IMR-90 (cell line): Measurements from ENCODE around the gene RFT1. TPM values are rescaled to one million over a fixed set of nuclear protein-coding genes. Genes with fewer than 3 reads are reported as not detected.

Experiments used
- ATAC-seq: fragments of 200-7000 bp; cut with Tn5 transposase; 2 replicates; pipeline ENCODE4 v1.9.1; 2020; ENCODE audit warnings: low read depth, mild to moderate bottlenecking, moderate library complexity
- BruUV-seq: library from RNA; stranded (reverse); fragments of 400-500 nt; replicated peaks from 2 replicates; lab custom pipeline; 2021; lab: Mats Ljungman, UMichigan
- CTCF ChIA-PET: fragments of 300-600 bp; formaldehyde crosslinking; extraction: SDS; loops from one replicate; lab custom pipeline; 2021; ENCODE audit warnings: antibody characterized with exemption; lab: Yijun Ruan, JAX
- POLR2A ChIA-PET: fragments of 300-600 bp; sonication (Branson Sonifier 250); formaldehyde crosslinking; loops from one replicate; lab custom pipeline; 2022; ENCODE audit warnings: antibody characterized with exemption; ENCODE audit not compliant: unreplicated experiment; lab: Charles Lee
- DNase-seq: peaks from one replicate; pipeline ENCODE4 v3.0.0; 2013
- H2AFZ ChIP-seq: replicated peaks from 2 replicates; pipeline ENCODE3; 2013; ENCODE audit warnings: low read length, mild to moderate bottlenecking; ENCODE audit not compliant: poor library complexity
- H2AK5ac ChIP-seq: 2 replicates; pipeline ENCODE4 v1.6.1; 2013; ENCODE audit warnings: low read depth, low read length, inconsistent platforms
- H2AK9ac ChIP-seq: replicated peaks from 2 replicates; pipeline ENCODE3; 2013; ENCODE audit warnings: mild to moderate bottlenecking, low read depth, low read length, moderate library complexity; ENCODE audit not compliant: poor library complexity
- H2BK120ac ChIP-seq: 2 replicates; pipeline ENCODE4 v1.6.1; 2013; ENCODE audit warnings: low read depth, low read length, inconsistent platforms
- H2BK15ac ChIP-seq: 3 replicates; pipeline ENCODE4 v1.6.1; 2013; ENCODE audit warnings: low read depth, low read length, inconsistent platforms
- H2BK20ac ChIP-seq: 2 replicates; pipeline ENCODE4 v1.6.1; 2013; ENCODE audit warnings: low read depth, mild to moderate bottlenecking, inconsistent platforms, low read length, moderate library complexity
- H2BK5ac ChIP-seq: 2 replicates; pipeline ENCODE4 v1.6.1; 2013; ENCODE audit warnings: mild to moderate bottlenecking, low read depth, low read length, inconsistent platforms; ENCODE audit not compliant: poor library complexity, severe bottlenecking
- H3K14ac ChIP-seq: replicated peaks from 2 replicates; pipeline ENCODE4 v1.6.1; 2013; ENCODE audit warnings: low read depth, low read length, inconsistent platforms
- H3K18ac ChIP-seq: 2 replicates; pipeline ENCODE4 v1.6.1; 2013; ENCODE audit warnings: low read depth, low read length, control low read depth
- H3K23ac ChIP-seq: 2 replicates; pipeline ENCODE4 v1.6.1; 2013; ENCODE audit warnings: low read depth, low read length, inconsistent platforms
- H3K27ac ChIP-seq: 2 replicates; pipeline ENCODE4 v1.5.1; 2013; ENCODE audit warnings: mild to moderate bottlenecking, control low read depth, low read length; ENCODE audit not compliant: insufficient read depth
- H3K27me3 ChIP-seq: 2 replicates; pipeline ENCODE4 v1.6.1; 2013; ENCODE audit warnings: low read length; ENCODE audit not compliant: control insufficient read depth, insufficient read depth
- H3K36me3 ChIP-seq: 2 replicates; pipeline ENCODE4 v1.6.1; 2013; ENCODE audit warnings: low read length, mixed read lengths; ENCODE audit not compliant: control insufficient read depth, insufficient read depth
- H3K4ac ChIP-seq: 2 replicates; pipeline ENCODE4 v1.6.1; 2013; ENCODE audit warnings: low read depth, low read length, inconsistent platforms
- H3K4me1 ChIP-seq: 2 replicates; pipeline ENCODE4 v1.6.1; 2013; ENCODE audit warnings: low read length, mixed read lengths; ENCODE audit not compliant: control insufficient read depth, insufficient read depth
- H3K4me2 ChIP-seq: 2 replicates; pipeline ENCODE4 v1.6.1; 2013; ENCODE audit warnings: low read depth, mild to moderate bottlenecking, control low read depth, low read length, moderate library complexity
- H3K4me3 ChIP-seq: 2 replicates; pipeline ENCODE4 v1.5.1; 2013; ENCODE audit warnings: low read depth, mild to moderate bottlenecking, control low read depth, low read length, moderate library complexity; ENCODE audit not compliant: insufficient read depth
- H3K56ac ChIP-seq: 2 replicates; pipeline ENCODE4 v1.6.1; 2013; ENCODE audit warnings: low read length, inconsistent platforms; ENCODE audit not compliant: insufficient read depth; ENCODE audit errors: extremely low read depth
- H3K79me1 ChIP-seq, 2 experiments: 2 replicates each; pipeline ENCODE4 v1.6.1; 2013; ENCODE audit warnings: low read length in 2 of 2, inconsistent platforms in 1 of 2, low read depth in 1 of 2
- H3K9ac ChIP-seq: 2 replicates; pipeline ENCODE4 v1.6.1; 2013; ENCODE audit warnings: low read depth, low read length, control low read depth
- H3K9me1 ChIP-seq: 2 replicates; pipeline ENCODE4 v1.6.1; 2013; ENCODE audit warnings: low read length, inconsistent platforms; ENCODE audit not compliant: insufficient read depth
- H3K9me3 ChIP-seq: 2 replicates; pipeline ENCODE4 v1.6.1; 2013; ENCODE audit warnings: low read length; ENCODE audit not compliant: control insufficient read depth, insufficient read depth
- H4K20me1 ChIP-seq: 2 replicates; pipeline ENCODE4 v1.6.1; 2013; ENCODE audit warnings: low read length, inconsistent platforms; ENCODE audit not compliant: insufficient read depth
- H4K5ac ChIP-seq: 2 replicates; pipeline ENCODE4 v1.6.1; 2013; ENCODE audit warnings: mild to moderate bottlenecking, low read depth, low read length, control low read depth
- H4K8ac ChIP-seq, 2 experiments: 2 replicates each; pipeline ENCODE4 v1.6.1; 2013; ENCODE audit warnings: low read depth in 2 of 2, low read length in 2 of 2, control low read depth in 1 of 2, inconsistent platforms in 1 of 2
- H4K91ac ChIP-seq: 2 replicates; pipeline ENCODE4 v1.6.1; 2013; ENCODE audit warnings: low read depth, low read length, inconsistent platforms; ENCODE audit not compliant: insufficient read depth
- BHLHE40 ChIP-seq: fragments of 150-350 bp; IDR thresholded peaks from 2 replicates; pipeline ENCODE4 v1.6.1; 2016; ENCODE audit warnings: mild to moderate bottlenecking, low read depth, low read length
- CEBPB ChIP-seq: IDR thresholded peaks from 2 replicates; pipeline ENCODE4 v1.6.1; 2012; ENCODE audit warnings: low read depth, low read length, improper control_type of control experiment
- CHD1 ChIP-seq: IDR thresholded peaks from 2 replicates; pipeline ENCODE4 v1.6.1; 2012; ENCODE audit warnings: low read depth, low read length, improper control_type of control experiment
- FOS ChIP-seq: fragments of 150-350 bp; IDR thresholded peaks from 2 replicates; pipeline ENCODE4 v1.6.1; 2016; ENCODE audit warnings: low read depth, low read length
- MAFK ChIP-seq: IDR thresholded peaks from 2 replicates; pipeline ENCODE4 v1.6.1; 2012; ENCODE audit warnings: low read depth, low read length, improper control_type of control experiment
- MAZ ChIP-seq: IDR thresholded peaks from 2 replicates; pipeline ENCODE4 v1.6.1; 2012; ENCODE audit warnings: low read depth, mild to moderate bottlenecking, low read length, improper control_type of control experiment, moderate library complexity, borderline replicate concordance
- MXI1 ChIP-seq: IDR thresholded peaks from 2 replicates; pipeline ENCODE4 v1.6.1; 2012; ENCODE audit warnings: low read depth, mild to moderate bottlenecking, low read length, moderate library complexity, borderline replicate concordance
- NFE2L2 ChIP-seq: fragments of 150-350 bp; IDR thresholded peaks from 2 replicates; pipeline ENCODE4 v1.6.1; 2016; ENCODE audit warnings: low read depth, mild to moderate bottlenecking, low read length
- RAD21 ChIP-seq: IDR thresholded peaks from 2 replicates; pipeline ENCODE4 v1.6.1; 2012; ENCODE audit warnings: low read length, improper control_type of control experiment
- RFX5 ChIP-seq: IDR thresholded peaks from 2 replicates; pipeline ENCODE4 v1.8.0; 2012; ENCODE audit warnings: low read depth, mild to moderate bottlenecking, low read length, moderate library complexity
- SMC3 ChIP-seq: fragments of 150-350 bp; IDR thresholded peaks from 2 replicates; pipeline ENCODE4 v1.6.1; 2016; ENCODE audit warnings: low read depth, mild to moderate bottlenecking, antibody characterized with exemption, low read length, moderate library complexity
- WGBS, 2 experiments: methylation state at CpG; one replicate each; pipeline versions ENCODE4 v1.1.5 to v1.1.7; 2013; ENCODE audit warnings: missing lambda C conversion rate in 2 of 2; ENCODE audit not compliant: insufficient read length in 1 of 2; ENCODE audit errors: extremely low coverage in 2 of 2; 5-methylcytosine and 5-hydroxymethylcytosine counted together
- dilution Hi-C: fragments of 300-500 bp; cut with HindIII; formaldehyde crosslinking; loops from one replicate; pipeline ENCODE4 v1.14.3; 2018; ENCODE audit warnings: low sequenced_read_pairs; ENCODE audit not compliant: unreplicated experiment
- in situ Hi-C: fragments of 300-500 bp; cut with MboI; formaldehyde crosslinking; loops from 3 replicates; pipeline ENCODE4 v1.14.3; 2019; ENCODE audit warnings: low sequenced_read_pairs, inconsistent platforms, mixed read lengths
- intact Hi-C: fragments of 100-400 bp; cut with micrococcal nuclease; formaldehyde crosslinking; loops from 2 replicates; pipeline ENCODE4 v1.10.0; 2022
- polyA plus RNA-seq, 3 experiments: library from polyadenylated mRNA; depleted of rRNA; stranded (reverse); fragments of >200 nt; gene quantifications; 2 replicates each; pipeline ENCODE4 v1.2.3, GENCODE V29; 2012; ENCODE audit warnings: low replicate concordance in 1 of 3
- total RNA-seq: library from RNA; depleted of rRNA; stranded (reverse); fragments of >200 nt; gene quantifications from 2 replicates; pipeline ENCODE4 v1.2.3, GENCODE V29; 2012
- TF ChIP-seq, protein P1 (sequence below): fragments of 150-350 bp; IDR thresholded peaks from 2 replicates; pipeline ENCODE4 v1.6.1; 2016; ENCODE audit warnings: low read depth, mild to moderate bottlenecking, low read length, moderate library complexity, borderline replicate concordance

Gene RFT1
- total and polyA plus RNA-seq, 2 of the 4 experiments (the other 2 are of a cell fraction): 14.5 to 23.5 TPM

DNA sequence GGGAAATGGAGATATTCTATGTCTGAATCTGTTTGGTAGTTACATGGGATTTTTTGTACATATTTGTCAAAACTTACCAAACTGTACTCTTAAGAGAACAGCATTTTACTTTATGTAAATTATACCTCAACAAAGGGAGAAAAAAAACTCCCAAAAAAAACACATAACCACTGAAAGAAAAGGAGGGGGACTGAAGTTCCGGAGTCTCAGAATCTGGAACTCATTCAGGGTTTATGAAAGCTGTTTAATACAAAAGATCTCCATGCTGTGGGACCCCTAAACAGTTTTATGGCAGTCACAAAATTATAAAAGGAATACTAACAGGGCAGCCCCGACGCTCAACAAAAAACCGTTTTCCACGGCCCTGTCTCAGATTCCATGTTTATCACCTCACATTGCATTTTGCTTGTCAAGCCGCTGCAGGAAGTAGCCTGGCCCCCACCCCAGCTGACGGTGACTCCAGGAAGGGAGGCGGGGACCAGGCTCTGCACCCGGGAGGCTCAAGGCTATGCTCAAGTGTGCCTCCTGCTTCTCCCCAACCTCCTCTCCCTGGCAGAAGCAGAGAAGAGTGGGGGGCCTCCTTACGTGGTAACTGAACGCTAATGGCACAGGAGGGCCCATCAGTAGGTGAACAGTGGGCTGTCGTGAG, 29.3 kb downstream of the RFT1 start:
- Histone ChIP-seq H2AK9ac (no peak overlapping the region), H3K9me1 (no peaks in the 10 kb centered on the region), H3K23ac (no peak overlapping the region), H3K79me1 (no peaks in the 10 kb centered on the region), H2AFZ (no peak overlapping the region), H2BK15ac (no peak overlapping the region), H3K9ac (no peak overlapping the region), H3K4me3 (no peak overlapping the region), H4K5ac (no peak overlapping the region), H3K14ac (no peak overlapping the region), H3K56ac (no peak overlapping the region), H2AK5ac (no peak overlapping the region), H2BK120ac (no peak overlapping the region), H3K36me3 (peaks cover 35% of the 10 kb centered on the region), H2BK20ac (no peak overlapping the region), H3K18ac (no peak overlapping the region), H3K4me2 (no peak overlapping the region), H3K4ac (no peak overlapping the region), H3K9me3 (no peaks in the 10 kb centered on the region), H3K4me1 (no peaks in the 10 kb centered on the region), H4K8ac (no peak overlapping the region), H3K27ac (no peak overlapping the region), H3K27me3 (no peaks in the 10 kb centered on the region), H2BK5ac (no peak overlapping the region), H4K91ac (no peak overlapping the region), H4K20me1 (no peaks in the 10 kb centered on the region)
- in situ Hi-C loops (loop anchor here (25.0 kb wide), 1 partner anchor 611 kb away; no protein-coding TSS in a partner anchor), intact Hi-C loops (no loop called here), dilution Hi-C loops (no loop called here)
- ChIA-PET CTCF (no interaction called here), POLR2A (no interaction called here)
- BruUV-seq: no TSS peak
- no peak for ATAC-seq
- WGBS, 2 experiments: 62% methylated on average over 9 of the region's 12 CpGs; no CpG with 5 or more reads in 1 of the 2 experiments
- DNase-seq: no peak
- TF ChIP-seq RFX5 (no peak), MAZ (no peak), RAD21 (no peak), BHLHE40 (no peak), CHD1 (no peak), MXI1 (no peak), MAFK (no peak), FOS (no peak), CEBPB (no peak), NFE2L2 (no peak), SMC3 (no peak)
- TF ChIP-seq, protein P1, sequence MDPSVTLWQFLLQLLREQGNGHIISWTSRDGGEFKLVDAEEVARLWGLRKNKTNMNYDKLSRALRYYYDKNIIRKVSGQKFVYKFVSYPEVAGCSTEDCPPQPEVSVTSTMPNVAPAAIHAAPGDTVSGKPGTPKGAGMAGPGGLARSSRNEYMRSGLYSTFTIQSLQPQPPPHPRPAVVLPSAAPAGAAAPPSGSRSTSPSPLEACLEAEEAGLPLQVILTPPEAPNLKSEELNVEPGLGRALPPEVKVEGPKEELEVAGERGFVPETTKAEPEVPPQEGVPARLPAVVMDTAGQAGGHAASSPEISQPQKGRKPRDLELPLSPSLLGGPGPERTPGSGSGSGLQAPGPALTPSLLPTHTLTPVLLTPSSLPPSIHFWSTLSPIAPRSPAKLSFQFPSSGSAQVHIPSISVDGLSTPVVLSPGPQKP: no peak
